Fibroblast of lung (primary cell): Measurements from ENCODE around the gene PRDM16. TPM values are rescaled to one million over a fixed set of nuclear protein-coding genes. Genes with fewer than 3 reads are reported as not detected.

Experiments used
- DNase-seq, 2 donors: peaks; one replicate each; pipeline versions ENCODE4 v3.0.0 to v3.0.0-alpha.2; 2010; ENCODE audit warnings: low read depth in 2 of 2
- H2AFZ ChIP-seq: 2 replicates; pipeline ENCODE4 v1.5.1; 2012; ENCODE audit warnings: low read length, control low read depth, inconsistent platforms
- H3K27ac ChIP-seq: 2 replicates; pipeline ENCODE4 v1.5.1; 2011; ENCODE audit warnings: low read length, control low read depth; ENCODE audit not compliant: insufficient read depth
- H3K27me3 ChIP-seq: 2 replicates; pipeline ENCODE4 v1.5.1; 2011; ENCODE audit warnings: mild to moderate bottlenecking, low read length; ENCODE audit not compliant: control insufficient read depth, insufficient read depth
- H3K36me3 ChIP-seq: 2 replicates; pipeline ENCODE4 v1.5.1; 2011; ENCODE audit warnings: low read length; ENCODE audit not compliant: control insufficient read depth, insufficient read depth
- H3K4me1 ChIP-seq: 2 replicates; pipeline ENCODE4 v1.5.1; 2011; ENCODE audit warnings: low read length; ENCODE audit not compliant: control insufficient read depth, insufficient read depth; ENCODE audit errors: extremely low read depth
- H3K4me2 ChIP-seq: 2 replicates; pipeline ENCODE4 v1.5.1; 2011; ENCODE audit warnings: low read length, control low read depth; ENCODE audit not compliant: insufficient read depth; ENCODE audit errors: extremely low read depth
- H3K4me3 ChIP-seq, 4 experiments: fragments of 200-600 bp in 1 of 4; sonication (generic) in 1 of 4; replicated peaks in 1 of 4; 2 replicates each; pipeline ENCODE4 v1.5.1; 2011 to 2016; ENCODE audit warnings: low read length in 4 of 4, low read depth in 3 of 4, mild to moderate bottlenecking in 3 of 4, control low read depth in 2 of 4, inconsistent platforms in 1 of 4, mixed read lengths in 1 of 4; ENCODE audit not compliant: insufficient read depth in 1 of 4; ENCODE audit errors: control extremely low read depth in 1 of 4
- H3K79me2 ChIP-seq: 2 replicates; pipeline ENCODE4 v1.5.1; 2012; ENCODE audit warnings: mild to moderate bottlenecking, low read length, inconsistent platforms; ENCODE audit not compliant: control insufficient read depth, insufficient read depth
- H3K9ac ChIP-seq: 2 replicates; pipeline ENCODE4 v1.5.1; 2011; ENCODE audit warnings: mild to moderate bottlenecking, low read length, control low read depth; ENCODE audit not compliant: insufficient read depth
- H3K9me3 ChIP-seq: 2 replicates; pipeline ENCODE4 v1.5.1; 2012; ENCODE audit warnings: low read depth, low read length; ENCODE audit not compliant: control insufficient read depth, insufficient read depth
- H4K20me1 ChIP-seq: 2 replicates; pipeline ENCODE4 v1.5.1; 2011; ENCODE audit warnings: low read length; ENCODE audit not compliant: control insufficient read depth, insufficient read depth; ENCODE audit errors: extremely low read depth
- CTCF ChIP-seq, 2 donors: IDR thresholded peaks in 1 of 2; conservative IDR thresholded peaks in 1 of 2; 1 replicate in 1 of 2; 2 replicates in 1 of 2; pipeline ENCODE4 v1.5.1; 2011 to 2012; ENCODE audit warnings: low read length in 2 of 2, control low read depth in 1 of 2, inconsistent platforms in 1 of 2, low read depth in 1 of 2, mild to moderate bottlenecking in 1 of 2
- EZH2 ChIP-seq: IDR thresholded peaks from 2 replicates; pipeline ENCODE4 v1.5.1; 2012; ENCODE audit warnings: low read length, control low read depth, mild to moderate bottlenecking; ENCODE audit errors: missing control alignments
- polyA plus RNA-seq, 2 donors: library from polyadenylated mRNA; depleted of rRNA in 1 of 2; stranded (reverse) in 1 of 2; unstranded in 1 of 2; fragments of >200 nt; gene quantifications; 2 replicates each; pipeline ENCODE4 v1.2.1, GENCODE V29; 2011 to 2012; ENCODE audit warnings: missing spikeins in 1 of 2
- total RNA-seq: library from RNA; depleted of rRNA; stranded (reverse); fragments of >200 nt; gene quantifications from 2 replicates; pipeline ENCODE4 v1.2.1, GENCODE V29; 2014

Gene PRDM16
- total and polyA plus RNA-seq, 2 donors (not counting 1 experiment from before 2014, with no cell fraction given): 0.30 to 1.8 TPM

GRCh38 chr1:3336641-3337630 is 267.9 kb downstream of the PRDM16 start:
- no peak overlapping the region for H2AFZ ChIP-seq
- TF ChIP-seq CTCF (conservative IDR thresholded peaks at IDR 0.05 in 1 of 2, IDR thresholded peaks at IDR 0.05 in 1 of 2; ENCODE audit: low read depth in 1 of 2, low read length in 2 of 2): no peak
- no peak for TF ChIP-seq EZH2
- no peak overlapping the region for H3K4me2 ChIP-seq
- H3K27me3 ChIP-seq: no peaks in the 10 kb centered on the region
- H3K9ac ChIP-seq: no peak overlapping the region
- no peaks in the 10 kb centered on the region for H4K20me1 ChIP-seq
- H3K9me3 ChIP-seq: peaks cover 5% of the 10 kb centered on the region
- no peak overlapping the region for H3K27ac ChIP-seq
- DNase-seq: no peak
- H3K4me1 ChIP-seq: no peaks in the 10 kb centered on the region
- H3K36me3 ChIP-seq: no peaks in the 10 kb centered on the region
- H3K4me3 ChIP-seq: no peak overlapping the region
- no peaks in the 10 kb centered on the region for H3K79me2 ChIP-seq

DNA sequence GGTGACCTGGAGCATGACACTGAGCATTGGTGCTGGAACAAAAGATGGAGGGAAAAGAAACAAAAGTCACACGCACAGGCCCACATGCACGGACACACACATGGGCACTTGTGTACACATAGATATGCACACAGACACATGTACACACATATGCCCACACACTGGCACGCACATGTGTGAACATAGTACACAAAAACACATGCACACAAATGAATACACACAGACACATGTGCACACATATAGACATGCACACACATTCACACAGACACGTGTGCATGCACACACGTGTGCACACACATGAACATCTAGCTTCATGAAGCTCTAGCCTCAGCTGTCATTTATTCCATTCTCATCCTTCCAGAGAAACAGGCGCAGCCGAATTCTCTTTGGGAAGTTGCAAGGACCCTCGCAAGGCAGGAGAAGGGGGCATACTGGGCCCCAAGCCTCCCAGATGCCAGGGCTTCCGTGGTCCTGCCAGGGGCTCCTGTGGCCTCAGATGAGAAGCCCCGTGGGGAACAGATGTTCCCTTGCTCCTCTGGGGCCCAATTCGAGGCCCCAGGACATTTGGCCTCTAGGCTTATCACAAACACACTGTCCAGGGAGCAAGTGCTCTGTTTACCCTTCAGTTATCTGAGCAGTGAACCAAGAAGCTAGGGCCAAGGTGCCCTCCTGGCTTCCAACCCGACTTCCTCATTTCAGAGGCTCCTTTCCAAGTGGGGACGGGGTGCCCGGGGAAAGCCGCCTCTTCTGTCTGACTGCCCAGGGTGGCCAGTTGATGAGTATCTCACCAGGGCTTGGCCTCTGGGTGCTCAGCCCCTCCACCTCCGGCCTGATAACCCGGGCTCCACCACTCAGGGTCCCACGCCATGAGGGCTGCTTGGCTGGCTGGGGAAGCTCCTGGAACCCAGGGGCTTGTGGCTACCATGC is 269.1 kb downstream of the PRDM16 start:
- H3K4me3 ChIP-seq: no peak overlapping the region
- H3K4me1 ChIP-seq: no peaks in the 10 kb centered on the region
- no peak overlapping the region for H2AFZ ChIP-seq
- no peaks in the 10 kb centered on the region for H4K20me1 ChIP-seq
- DNase-seq: no peak
- H3K36me3 ChIP-seq: no peaks in the 10 kb centered on the region
- H3K4me2 ChIP-seq: no peak overlapping the region
- H3K27ac ChIP-seq: no peak overlapping the region
- peaks cover 5% of the 10 kb centered on the region for H3K9me3 ChIP-seq
- no peaks in the 10 kb centered on the region for H3K79me2 ChIP-seq
- H3K9ac ChIP-seq: no peak overlapping the region
- no peak for TF ChIP-seq EZH2
- no peak for TF ChIP-seq CTCF (conservative IDR thresholded peaks at IDR 0.05 in 1 of 2, IDR thresholded peaks at IDR 0.05 in 1 of 2; ENCODE audit: low read depth in 1 of 2, low read length in 2 of 2)
- H3K27me3 ChIP-seq: no peaks in the 10 kb centered on the region

DNA sequence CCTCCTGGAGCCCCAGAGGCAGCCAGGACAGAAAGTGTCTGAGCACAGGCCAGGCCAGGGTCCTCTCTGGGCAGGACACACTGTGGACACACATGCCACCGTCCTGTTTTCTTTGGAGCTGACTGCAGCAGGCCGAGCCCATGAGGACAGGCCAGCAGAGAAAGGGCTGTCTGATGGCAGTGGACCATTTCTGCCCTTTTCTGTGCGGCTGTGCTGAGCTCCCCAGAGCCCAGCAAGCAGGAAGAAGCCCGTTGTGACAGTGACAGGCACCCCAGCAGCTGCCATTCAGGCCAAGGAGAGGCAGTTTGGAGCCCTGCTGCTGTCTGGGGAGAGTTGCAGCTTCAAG is 269.7 kb downstream of the PRDM16 start:
- Histone ChIP-seq H3K27ac (no peak overlapping the region), H3K4me3 (no peak overlapping the region), H3K4me2 (no peak overlapping the region), H3K9ac (no peak overlapping the region), H3K27me3 (no peaks in the 10 kb centered on the region), H3K4me1 (no peaks in the 10 kb centered on the region), H3K36me3 (no peaks in the 10 kb centered on the region), H3K79me2 (no peaks in the 10 kb centered on the region), H3K9me3 (peaks cover 5% of the 10 kb centered on the region), H4K20me1 (no peaks in the 10 kb centered on the region), H2AFZ (no peak overlapping the region)
- DNase-seq: no peak
- TF ChIP-seq CTCF (conservative IDR thresholded peaks at IDR 0.05 in 1 of 2, IDR thresholded peaks at IDR 0.05 in 1 of 2; ENCODE audit: low read depth in 1 of 2, low read length in 2 of 2) (no peak), EZH2 (no peak)
